ENCODE results near the gene KIF1B.

DNA sequence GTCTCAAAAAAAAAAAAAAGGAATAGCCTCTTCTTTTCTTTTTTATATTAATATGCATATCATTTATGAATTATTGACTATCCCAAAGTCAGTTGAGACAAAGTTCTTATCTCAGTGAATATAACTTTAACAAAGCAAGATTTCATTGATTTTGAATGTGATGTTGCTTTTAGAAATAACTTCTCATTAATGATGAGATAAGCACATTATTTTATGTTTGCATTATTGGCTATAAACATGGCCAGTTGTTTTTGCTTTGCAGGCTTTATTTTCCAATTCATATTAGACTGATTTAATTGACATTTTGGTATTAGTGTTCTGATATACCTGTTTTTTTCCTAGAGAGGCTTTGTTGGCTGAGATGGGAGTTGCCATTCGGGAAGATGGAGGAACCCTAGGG, 81.3 kb downstream of the KIF1B start:
- no peak for TF ChIP-seq CTCF (IDR thresholded peaks at IDR 0.05)
- no peak for TF ChIP-seq POLR2A (IDR thresholded peaks at IDR 0.05)

Measured in gastroesophageal sphincter (tissue), 3 donors.